Activated CD4-positive, alpha-beta T cell treated with anti-CD3 and anti-CD28 coated beads, Interleukin-2, amount 50 U/mL, for 48 hours (primary cell): ENCODE data around the gene ZBTB1.
"Not testable (repeated sequence)": the region's sequence is repeated elsewhere in the genome, so short reads cannot be mapped to it uniquely, and the experiment has no call there.

Experiments
- DNase-seq, 2 experiments: peaks; one replicate each; pipeline ENCODE4 v3.0.0-alpha.2; 2020

ZBTB1 gene

DNA sequence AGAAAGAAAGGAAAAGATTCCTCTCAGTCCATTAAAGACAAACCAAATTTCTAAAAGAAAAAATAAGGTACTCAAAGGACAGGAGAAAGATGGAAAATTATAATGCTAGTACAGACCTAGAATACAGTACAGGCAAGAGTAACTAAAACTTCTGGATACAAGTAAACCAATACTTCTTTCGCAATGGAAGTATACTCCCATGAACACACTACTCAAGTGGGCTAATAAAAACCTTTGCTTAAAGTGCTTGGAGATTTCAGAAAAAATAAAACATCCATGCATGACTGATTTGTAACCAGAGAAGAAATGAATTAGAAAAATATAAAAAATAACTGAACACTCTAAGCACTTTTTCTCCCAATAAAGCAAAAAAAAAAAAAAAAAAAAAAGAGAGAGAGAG is 4.5 kb upstream of the ZBTB1 start:
- DNase-seq: no peak

GRCh38 chr14:64501411-64502171 is 3.0 kb upstream of the ZBTB1 start:
- DNase-seq: no peak

- no peak for DNase-seq
These were observed 2.1 kb upstream of the ZBTB1 start for GRCh38 chr14:64502456-64502855.

- DNase-seq: peak in 1 of 2 experiments; percentile 25
These were observed 1.6 kb upstream of the ZBTB1 start for GRCh38 chr14:64502887-64503433.

GRCh38 chr14:64503434-64504309 is 898 bp upstream of the ZBTB1 start, which contains the start of gene ZBTB25:
Gene ZBTB25, minus strand, starts transcription at chr14:64503838. Its CDS starts 13,305 bp downstream, at chr14:64490533.
- peak; percentile 90 to 94 for DNase-seq

GRCh38 chr14:64504897-64505794 is 576 bp downstream of the ZBTB1 start:
- peak; percentile 87 to 89 for DNase-seq

DNA sequence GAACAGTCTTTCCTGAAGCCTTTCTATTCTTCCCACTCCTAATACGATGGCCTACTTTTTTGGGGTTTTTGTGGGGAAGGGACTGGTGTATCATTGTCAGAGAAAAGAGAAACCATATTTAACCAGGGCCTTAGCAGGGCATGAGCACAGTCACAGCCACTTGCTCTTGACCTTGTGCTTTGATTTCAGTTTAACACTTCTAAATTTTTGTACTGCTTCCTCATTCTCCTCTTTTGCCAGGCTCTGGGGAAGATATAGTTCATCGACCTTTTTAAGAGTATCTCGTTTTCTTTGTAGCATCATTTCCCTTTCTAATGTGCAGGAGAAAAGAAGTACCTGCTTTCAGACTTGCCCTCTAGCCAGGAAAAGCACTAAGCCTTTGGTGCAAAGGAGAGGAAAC is 2.2 kb downstream of the ZBTB1 start:
- no peak for DNase-seq

DNA sequence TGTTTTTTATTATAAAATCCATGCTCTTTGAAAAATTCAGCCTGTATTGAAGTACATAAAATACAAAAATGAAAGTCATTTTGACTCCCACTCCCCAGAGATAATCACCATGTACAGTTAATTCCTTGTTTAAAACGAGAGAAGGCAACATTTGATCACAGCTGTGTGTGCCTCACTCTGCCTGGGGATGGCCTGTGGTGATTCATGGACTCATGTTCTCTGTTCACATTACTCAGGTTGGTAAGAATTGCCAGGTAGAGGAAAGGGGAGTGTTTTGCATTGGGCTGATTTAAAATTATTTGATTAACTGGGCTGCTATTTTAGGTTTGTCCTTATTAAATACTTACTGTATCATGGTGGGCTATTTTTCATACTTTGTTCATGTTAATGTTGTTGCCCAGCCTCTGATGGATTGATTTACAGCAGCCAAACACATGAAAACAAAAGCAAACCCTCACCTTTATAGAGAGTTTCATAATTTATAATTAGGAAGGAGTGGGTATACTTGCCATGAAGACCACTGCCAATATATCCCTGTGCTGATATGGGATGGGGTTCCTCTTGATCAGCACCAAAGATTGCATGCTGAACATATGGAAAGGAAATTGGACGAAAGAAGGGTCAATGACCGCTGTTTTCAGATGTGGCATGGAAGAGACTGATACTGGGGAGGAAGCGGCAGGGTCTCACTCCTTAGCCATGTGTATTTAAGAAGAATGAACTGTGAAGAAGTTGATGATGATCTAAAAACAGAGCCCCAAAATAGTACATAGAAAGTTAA is 3.0 kb downstream of the ZBTB1 start:
- DNase-seq: peak; percentile 32 to 56

DNA sequence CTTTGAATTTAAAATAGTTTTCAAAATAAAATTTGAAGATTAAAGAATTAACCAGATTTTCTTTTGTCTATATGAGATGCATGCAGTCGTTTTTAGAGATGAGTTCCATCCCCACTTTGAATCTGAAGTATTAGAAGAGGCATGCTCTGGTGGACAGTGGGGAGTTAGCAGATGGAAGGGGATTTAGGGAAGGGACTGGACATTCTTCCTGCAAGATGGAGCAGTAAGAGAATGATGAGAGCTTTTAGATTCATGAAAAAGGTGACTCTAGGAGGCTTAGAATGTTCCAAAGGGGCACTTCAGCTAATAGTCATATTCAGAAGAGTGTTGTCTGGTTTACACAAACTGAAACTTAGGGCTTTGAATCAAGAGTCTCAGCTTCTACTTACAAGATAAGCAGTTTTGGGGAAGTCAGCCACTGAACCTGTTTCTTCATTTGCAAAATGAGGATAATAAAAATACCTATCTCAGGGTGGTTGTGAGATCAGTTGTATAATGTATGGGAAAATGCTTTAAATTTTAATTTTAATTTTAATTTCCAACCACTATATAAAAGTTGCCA is 3.7 kb downstream of the ZBTB1 start:
- DNase-seq: no peak

- no peak for DNase-seq
These were observed 4.5 kb downstream of the ZBTB1 start for GRCh38 chr14:64509036-64509435.

GRCh38 chr14:64510825-64511671 is 6.5 kb downstream of the ZBTB1 start:
- peak; percentile 60 to 74 for DNase-seq

- no peak for DNase-seq
These were observed 8.7 kb downstream of the ZBTB1 start for GRCh38 chr14:64513271-64513670.

- no peak for DNase-seq
These were observed 10.5 kb downstream of the ZBTB1 start for GRCh38 chr14:64515053-64515452.

- no peak for DNase-seq
These were observed 12.4 kb downstream of the ZBTB1 start for GRCh38 chr14:64516969-64517368.

GRCh38 chr14:64517667-64518066 is 13.1 kb downstream of the ZBTB1 start:
- not testable (repeated sequence) for DNase-seq

DNA sequence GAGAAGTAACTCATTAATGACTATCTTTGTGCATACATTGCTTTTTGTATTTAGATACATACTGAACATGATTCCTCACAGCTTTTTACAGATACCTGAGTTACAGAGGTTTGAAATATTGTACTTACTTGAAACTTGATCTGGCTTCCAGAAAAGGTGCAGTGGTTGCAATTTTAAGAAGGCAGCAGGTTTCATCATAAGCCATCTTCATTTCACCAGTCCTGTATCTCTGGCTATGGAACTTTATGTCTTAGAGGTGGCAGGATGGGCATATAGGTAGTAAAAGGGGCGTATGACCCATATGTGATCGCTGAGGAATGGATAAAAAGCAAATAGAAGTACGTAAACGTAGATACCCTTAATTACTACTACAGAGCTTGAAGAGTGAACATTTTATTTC is 13.7 kb downstream of the ZBTB1 start:
- DNase-seq: no peak

GRCh38 chr14:64520699-64521098 is 16.1 kb downstream of the ZBTB1 start:
- no peak for DNase-seq

GRCh38 chr14:64522591-64523355 is 18.2 kb downstream of the ZBTB1 start:
- DNase-seq: no peak

- no peak for DNase-seq
These were observed 20.8 kb downstream of the ZBTB1 start for GRCh38 chr14:64525354-64525753.

DNA sequence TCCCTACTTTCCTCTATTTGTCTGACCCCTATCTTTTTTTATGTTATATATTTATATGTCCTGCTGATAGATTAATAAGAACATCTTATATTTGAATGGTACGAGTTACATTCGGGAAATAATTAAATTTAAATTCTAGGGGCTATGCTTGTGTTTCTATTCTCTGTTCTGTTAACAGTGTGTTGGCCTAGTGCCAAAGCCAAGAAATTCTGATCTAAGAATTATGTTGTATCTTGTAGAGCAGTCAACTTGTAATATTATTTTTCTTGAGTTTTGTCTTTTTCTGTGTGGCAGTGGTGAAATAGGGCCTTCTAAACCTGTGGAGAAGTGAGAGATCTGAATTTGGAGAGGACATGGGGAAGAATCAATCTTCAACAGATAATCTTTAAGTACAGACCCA is 27.0 kb downstream of the ZBTB1 start:
- no peak for DNase-seq
